Measurements from ENCODE around the gene KRTAP5-3. TPM values are rescaled to one million over a fixed set of nuclear protein-coding genes. Genes with fewer than 3 reads are reported as not detected.
"Not testable (repeated sequence)": the region's sequence is repeated elsewhere in the genome, so short reads cannot be mapped to it uniquely, and the experiment has no call there.

KRTAP5-3 gene
- polyA plus RNA-seq, 3 donors, result not detected

GRCh38 chr11:1596576-1597121, 11.6 kb downstream of the KRTAP5-3 start:
- 60 to 74% (median 63%) methylated on average over 19 of the region's 19 CpGs for WGBS, 3 donors

GRCh38 chr11:1595994-1596575, 12.2 kb downstream of the KRTAP5-3 start:
- 45 to 64% (median 47%) methylated on average over 11 of the region's 11 CpGs for WGBS, 3 donors
- H3K27ac ChIP-seq (ENCODE audit: low read depth, low read length), result not testable (repeated sequence)

More at GRCh38 chr11:1596576-1597121, 11.6 kb downstream of the KRTAP5-3 start:
- not testable (repeated sequence) for H3K27ac ChIP-seq (ENCODE audit: low read depth, low read length)

GRCh38 chr11:1592628-1593027, 15.6 kb downstream of the KRTAP5-3 start:
- no peak overlapping the region for H3K27ac ChIP-seq (ENCODE audit: low read depth, low read length)
- 52 to 73% (median 66%) methylated on average over 9 of the region's 9 CpGs for WGBS, 3 donors

- 92 to 95% (median 94%) methylated on average over 6 of the region's 6 CpGs for WGBS, 3 donors
- no peak overlapping the region for H3K27ac ChIP-seq (ENCODE audit: low read depth, low read length)
These were observed 18.3 kb downstream of the KRTAP5-3 start for GRCh38 chr11:1589996-1590395.

- 14 to 40% (median 21%) methylated on average over 7 to 8 of the region's 10 CpGs for WGBS, 3 donors
- not testable (repeated sequence) for H3K27ac ChIP-seq (ENCODE audit: low read depth, low read length)
These were observed 18.9 kb downstream of the KRTAP5-3 start for GRCh38 chr11:1589191-1589963.

GRCh38 chr11:1586699-1587098, 21.6 kb downstream of the KRTAP5-3 start:
- 72 to 80% (median 79%) methylated on average over 2 of the region's 2 CpGs for WGBS, 3 donors
- H3K27ac ChIP-seq (ENCODE audit: low read depth, low read length), result no peak overlapping the region

- H3K27ac ChIP-seq (ENCODE audit: low read depth, low read length), result not testable (repeated sequence)
- 33 to 89% (median 50%) methylated on average over 8 to 9 of the region's 9 CpGs for WGBS, 3 donors
These were observed 23.4 kb downstream of the KRTAP5-3 start, which contains the start of gene KRTAP5-1 for GRCh38 chr11:1584661-1585370. Gene KRTAP5-1 (minus strand): TSS chr11:1585283. CDS start chr11:1585249, 34 bp downstream.

GRCh38 chr11:1582909-1583308, 25.4 kb downstream of the KRTAP5-3 start:
- not testable (repeated sequence) for H3K27ac ChIP-seq (ENCODE audit: low read depth, low read length)
- WGBS, 3 donors, result 65 to 80% (median 72%) methylated on average over 2 of the region's 2 CpGs

GRCh38 chr11:1581976-1582375, 26.3 kb downstream of the KRTAP5-3 start:
- H3K27ac ChIP-seq (ENCODE audit: low read depth, low read length), result no peak overlapping the region
- whole genome bisulfite sequencing, 3 donors, result 83 to 87% (median 85%) methylated on average over 9 of the region's 9 CpGs

GRCh38 chr11:1576825-1577224, 31.4 kb downstream of the KRTAP5-3 start:
- H3K27ac ChIP-seq (ENCODE audit: low read depth, low read length), result no peak overlapping the region
- WGBS, 3 donors, result 78 to 89% (median 79%) methylated on average over 6 of the region's 6 CpGs

- WGBS, 3 donors, result 82 to 87% (median 84%) methylated on average over 16 of the region's 16 CpGs
- not testable (repeated sequence) for H3K27ac ChIP-seq (ENCODE audit: low read depth, low read length)
These were observed 32.5 kb downstream of the KRTAP5-3 start for GRCh38 chr11:1575756-1576155.

- 14 to 18% (median 17%) methylated on average over 7 of the region's 7 CpGs for WGBS, 3 donors
- H3K27ac ChIP-seq (ENCODE audit: low read depth, low read length), result no peak overlapping the region
These were observed 33.4 kb downstream of the KRTAP5-3 start for GRCh38 chr11:1574933-1575242.

GRCh38 chr11:1574238-1574932, 33.9 kb downstream of the KRTAP5-3 start:
- no peak overlapping the region for H3K27ac ChIP-seq (ENCODE audit: low read depth, low read length)
- WGBS, 3 donors, result 1 to 2% (median 2%) methylated on average over 54 to 64 of the region's 64 CpGs

- 8 to 14% (median 8%) methylated on average over 7 of the region's 7 CpGs for WGBS, 3 donors
- no peak overlapping the region for H3K27ac ChIP-seq (ENCODE audit: low read depth, low read length)
These were observed 34.4 kb downstream of the KRTAP5-3 start for GRCh38 chr11:1573903-1574237.

- WGBS, 3 donors, result 5 to 8% (median 5%) methylated on average over 33 to 36 of the region's 37 CpGs
These were observed 35.0 kb downstream of the KRTAP5-3 start for GRCh38 chr11:1573077-1573902.

GRCh38 chr11:1572197-1573076, 35.8 kb downstream of the KRTAP5-3 start, which contains the start of gene DUSP8:
Gene DUSP8 (minus strand): TSS chr11:1572271. CDS start chr11:1565826, 6,445 bp downstream.
- WGBS, 3 donors, result 1 to 2% (median 1%) methylated on average over 84 to 123 of the region's 124 CpGs
- H3K27ac ChIP-seq (ENCODE audit: low read depth, low read length), result no peak within 1 kb of the TSS

More at GRCh38 chr11:1573077-1573902, 35.0 kb downstream of the KRTAP5-3 start:
- H3K27ac ChIP-seq (ENCODE audit: low read depth, low read length), result no peak overlapping the region

- no peak overlapping the region for H3K27ac ChIP-seq (ENCODE audit: low read depth, low read length)
- 0% methylated on average over 33 to 64 of the region's 91 CpGs for WGBS, 3 donors
These were observed 36.5 kb downstream of the KRTAP5-3 start for GRCh38 chr11:1571760-1572196.
